BJ (cell line): Measurements from ENCODE around the gene NYAP1. TPM values are rescaled to one million over a fixed set of nuclear protein-coding genes. Genes with fewer than 3 reads are reported as not detected.
"Not testable (repeated sequence)": the region's sequence is repeated elsewhere in the genome, so short reads cannot be mapped to it uniquely, and the experiment has no call there.

Experiments used
- CTCF ChIA-PET: fragments of 350-600 bp; formaldehyde crosslinking; extraction: SDS; loops from one replicate; lab custom pipeline; 2021; ENCODE audit warnings: antibody characterized with exemption, inconsistent platforms; lab: Yijun Ruan, JAX
- POLR2A ChIA-PET: fragments of 300-600 bp; sonication (Branson Sonifier 250); formaldehyde crosslinking; extraction: SDS; loops from one replicate; lab custom pipeline; 2021; ENCODE audit warnings: antibody characterized with exemption; lab: Charles Lee
- DNase-seq: peaks from one replicate; pipeline ENCODE4 v3.0.0-alpha.2; 2011; ENCODE audit warnings: low read depth
- H3K27me3 ChIP-seq: 2 replicates; pipeline ENCODE4 v1.6.0; 2011; ENCODE audit warnings: low read length; ENCODE audit not compliant: control insufficient read depth, insufficient read depth
- H3K36me3 ChIP-seq: 2 replicates; pipeline ENCODE4 v1.5.1; 2011; ENCODE audit warnings: low read length; ENCODE audit not compliant: control insufficient read depth, insufficient read depth
- H3K4me3 ChIP-seq: 2 replicates; pipeline ENCODE4 v1.5.1; 2011; ENCODE audit warnings: low read depth, mild to moderate bottlenecking, control low read depth, low read length
- polyA plus RNA-seq: library from polyadenylated mRNA; depleted of rRNA; stranded (reverse); fragments of >200 nt; gene quantifications from 2 replicates; pipeline ENCODE4 v1.2.3, GENCODE V29; 2011
- TF ChIP-seq, protein P1 (sequence below): IDR thresholded peaks from 2 replicates; pipeline ENCODE4 v1.5.1; 2011; ENCODE audit warnings: low read depth, mild to moderate bottlenecking, control low read depth, inconsistent platforms, low read length, moderate library complexity; ENCODE audit not compliant: insufficient read depth

Gene NYAP1
- polyA plus RNA-seq, 1 experiment = 0.15 TPM

DNA sequence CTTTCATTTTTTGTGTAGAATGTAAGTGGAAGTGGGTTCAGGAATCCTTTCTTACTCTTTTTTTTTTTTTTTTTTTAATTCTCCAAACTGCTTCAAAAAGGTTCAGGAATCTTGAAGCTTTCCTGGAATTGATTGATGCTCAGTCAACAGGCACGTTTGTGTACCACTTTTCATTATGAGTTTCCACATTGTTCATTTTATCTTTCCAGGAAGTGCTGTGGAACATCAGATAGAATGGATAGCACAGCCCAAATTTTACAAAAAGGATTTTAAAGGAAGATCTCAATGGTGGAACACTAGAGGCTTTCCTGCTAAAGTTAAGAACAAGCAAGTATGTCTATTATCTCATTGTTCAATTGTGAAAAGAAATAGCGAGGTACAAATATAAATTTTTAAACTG lies 45.6 kb upstream of the NYAP1 start:
- no peak for DNase-seq
- POLR2A ChIA-PET = no interaction called here
- CTCF ChIA-PET = interaction anchor here (1.5 to 2.1 kb wide), 3 partner anchors 9 to 45 kb away, joined by 4 to 7 read pairs (median 6); partner anchors contain the start of genes MEPCE and NYAP1
- no peaks in the 10 kb centered on the region for H3K27me3 ChIP-seq
- TF ChIP-seq, protein P1, sequence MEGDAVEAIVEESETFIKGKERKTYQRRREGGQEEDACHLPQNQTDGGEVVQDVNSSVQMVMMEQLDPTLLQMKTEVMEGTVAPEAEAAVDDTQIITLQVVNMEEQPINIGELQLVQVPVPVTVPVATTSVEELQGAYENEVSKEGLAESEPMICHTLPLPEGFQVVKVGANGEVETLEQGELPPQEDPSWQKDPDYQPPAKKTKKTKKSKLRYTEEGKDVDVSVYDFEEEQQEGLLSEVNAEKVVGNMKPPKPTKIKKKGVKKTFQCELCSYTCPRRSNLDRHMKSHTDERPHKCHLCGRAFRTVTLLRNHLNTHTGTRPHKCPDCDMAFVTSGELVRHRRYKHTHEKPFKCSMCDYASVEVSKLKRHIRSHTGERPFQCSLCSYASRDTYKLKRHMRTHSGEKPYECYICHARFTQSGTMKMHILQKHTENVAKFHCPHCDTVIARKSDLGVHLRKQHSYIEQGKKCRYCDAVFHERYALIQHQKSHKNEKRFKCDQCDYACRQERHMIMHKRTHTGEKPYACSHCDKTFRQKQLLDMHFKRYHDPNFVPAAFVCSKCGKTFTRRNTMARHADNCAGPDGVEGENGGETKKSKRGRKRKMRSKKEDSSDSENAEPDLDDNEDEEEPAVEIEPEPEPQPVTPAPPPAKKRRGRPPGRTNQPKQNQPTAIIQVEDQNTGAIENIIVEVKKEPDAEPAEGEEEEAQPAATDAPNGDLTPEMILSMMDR = no peak
- no peak overlapping the region for H3K4me3 ChIP-seq
- H3K36me3 ChIP-seq = peaks cover 13% of the 10 kb centered on the region

DNA sequence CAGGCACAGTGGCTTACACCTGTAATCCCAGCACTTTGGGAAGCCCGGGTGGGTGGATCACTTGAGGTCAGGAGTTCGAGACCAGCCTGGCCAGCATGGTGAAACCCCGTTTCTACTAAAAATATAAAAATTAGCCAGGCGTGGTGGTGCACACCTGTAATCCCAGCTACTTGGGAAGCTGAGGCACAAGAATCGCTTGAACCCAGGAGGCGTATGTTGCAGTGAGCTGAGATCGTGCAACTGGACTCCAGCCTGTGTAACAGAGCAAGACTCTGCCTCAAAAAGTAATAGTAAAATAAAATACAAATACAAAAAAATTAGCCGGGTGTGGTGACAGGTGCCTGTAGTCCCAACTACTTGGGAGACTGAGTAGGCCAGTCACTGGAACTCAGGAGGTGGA lies 45.0 kb upstream of the NYAP1 start:
- POLR2A ChIA-PET, H3K36me3 ChIP-seq, H3K4me3 ChIP-seq, H3K27me3 ChIP-seq, DNase-seq: not testable (repeated sequence)
- CTCF ChIA-PET = interaction anchor here (1.5 to 2.1 kb wide), 2 partner anchors 12 to 44 kb away, joined by 7 to 8 read pairs; partner anchors contain the start of gene NYAP1

DNA sequence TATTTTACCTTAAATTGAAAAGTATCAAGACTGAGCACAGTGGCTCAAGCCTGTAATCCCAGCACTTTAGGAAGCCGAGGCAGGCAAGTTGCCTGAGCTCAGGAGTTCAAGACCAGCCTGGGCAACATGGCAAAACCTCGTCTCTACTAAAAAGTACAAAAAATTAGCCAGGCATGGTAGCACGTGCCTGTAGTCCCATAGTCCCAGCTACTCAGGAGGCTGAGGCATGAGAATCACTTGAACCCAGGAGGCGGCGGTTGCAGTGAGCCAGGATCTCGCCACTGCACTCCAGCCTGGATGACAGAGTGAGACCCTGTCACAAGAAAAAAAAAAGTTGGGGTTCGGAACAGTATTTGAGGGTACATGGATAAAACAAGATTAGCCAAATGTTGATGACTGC lies 44.5 kb upstream of the NYAP1 start:
- not testable (repeated sequence) for DNase-seq, H3K4me3 ChIP-seq, H3K27me3 ChIP-seq, H3K36me3 ChIP-seq
- POLR2A ChIA-PET = interaction anchor here (1.2 kb wide), 1 partner anchor 11 kb away, joined by 3 read pairs; the partner anchor contains the start of gene ZCWPW1
- CTCF ChIA-PET = interaction anchor here (0.7 to 2.1 kb wide), 3 partner anchors 11 to 225 kb away, joined by 4 to 8 read pairs (median 7); partner anchors contain the start of gene NYAP1

DNA sequence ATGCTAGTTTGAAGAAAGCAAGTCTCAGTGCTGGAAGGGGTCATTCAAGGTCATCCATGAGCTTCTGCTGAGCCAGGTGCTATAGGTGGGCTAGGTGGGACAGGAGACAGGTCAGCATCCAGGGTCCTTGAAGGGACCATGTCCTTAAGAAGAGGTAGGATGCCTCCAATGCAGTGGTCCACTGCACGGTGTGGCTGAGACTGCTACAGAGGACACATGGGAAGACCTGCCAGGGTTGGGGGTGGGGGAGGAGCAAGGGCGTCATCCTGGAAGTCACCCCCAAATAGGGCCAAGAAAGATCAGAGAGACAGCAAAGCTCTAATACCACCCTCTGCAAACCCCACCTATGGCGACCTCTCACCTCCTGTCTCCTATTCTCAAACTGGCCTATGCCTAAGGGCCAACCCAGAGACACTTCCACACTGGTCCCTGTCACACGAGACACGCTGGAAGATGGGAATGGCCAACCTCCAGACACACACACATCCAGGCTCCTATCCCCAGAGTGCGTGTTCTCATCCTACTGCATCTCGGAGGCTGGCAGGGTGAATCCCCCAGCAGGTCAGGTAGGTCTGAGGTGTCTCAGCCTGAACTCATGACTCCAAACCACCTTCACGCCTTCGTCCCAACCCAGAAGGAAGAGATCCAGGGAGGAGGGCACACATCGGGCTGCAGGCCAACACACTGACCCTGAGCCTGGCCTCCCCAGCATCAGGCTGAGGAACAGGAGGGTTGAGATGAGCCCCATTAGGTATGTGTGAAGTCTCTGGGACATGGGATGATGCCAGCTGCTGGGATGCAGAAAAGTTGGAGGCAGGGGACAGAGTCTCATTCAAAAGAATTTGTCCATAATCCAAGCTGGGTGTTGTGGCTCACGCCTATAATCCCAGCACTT lies 41.8 kb upstream of the NYAP1 start:
- no peak for DNase-seq
- POLR2A ChIA-PET = no interaction called here
- Histone ChIP-seq H3K27me3 (no peaks in the 10 kb centered on the region), H3K4me3 (no peak overlapping the region), H3K36me3 (no peaks in the 10 kb centered on the region)
- CTCF ChIA-PET = interaction anchor here (1.4 kb wide), 1 partner anchor 24 kb away, joined by 4 read pairs; no protein-coding TSS in a partner anchor
- TF ChIP-seq, protein P1 = no peak

DNA sequence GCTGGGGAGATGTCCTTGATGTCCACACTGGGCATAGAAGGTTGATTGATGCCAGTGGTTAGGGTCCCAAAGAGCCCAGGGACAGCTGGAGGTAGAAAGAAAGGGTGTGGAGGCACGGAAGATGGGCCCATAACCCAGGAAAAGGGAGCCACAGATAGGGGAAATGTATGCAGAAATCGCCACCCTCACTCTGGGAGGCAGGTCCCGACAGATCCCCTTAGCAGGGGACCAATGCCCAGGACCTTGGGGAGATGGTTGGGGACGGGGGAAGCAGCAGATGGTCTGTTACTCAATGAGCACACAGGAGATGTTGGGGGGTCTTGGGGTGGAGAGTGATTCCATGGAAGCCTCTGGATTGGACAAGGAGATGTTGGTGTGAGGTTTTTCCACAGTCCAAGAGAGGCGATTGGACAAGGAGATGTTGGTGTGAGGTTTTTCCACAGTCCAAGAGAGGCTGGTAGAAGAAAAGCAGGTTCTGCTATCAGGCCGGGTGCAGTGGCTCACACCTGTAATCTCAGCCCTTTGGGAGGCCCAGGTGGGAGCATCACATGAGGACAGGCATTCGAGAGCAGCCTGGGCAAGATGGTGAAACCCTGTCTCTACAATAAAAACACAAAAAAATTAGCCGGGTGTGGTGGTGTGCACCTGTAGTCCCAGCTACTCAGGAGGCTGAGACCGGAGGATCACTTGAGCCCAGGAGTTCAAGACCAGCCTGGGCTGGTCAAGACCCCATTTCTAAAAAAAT lies 40.5 kb upstream of the NYAP1 start:
- ChIA-PET CTCF (interaction anchor here (1.4 kb wide), 1 partner anchor 23 kb away, joined by 4 read pairs; no protein-coding TSS in a partner anchor), POLR2A (no interaction called here)
- Histone ChIP-seq H3K36me3 (no peaks in the 10 kb centered on the region), H3K27me3 (no peaks in the 10 kb centered on the region), H3K4me3 (no peak overlapping the region)
- DNase-seq = no peak
- TF ChIP-seq, protein P1 = no peak
